Measurements from ENCODE around the gene SPHK1.
A peak's percentile ranks its signal among the peaks of the same experiment; 100 is the strongest.

SPHK1 gene

DNA sequence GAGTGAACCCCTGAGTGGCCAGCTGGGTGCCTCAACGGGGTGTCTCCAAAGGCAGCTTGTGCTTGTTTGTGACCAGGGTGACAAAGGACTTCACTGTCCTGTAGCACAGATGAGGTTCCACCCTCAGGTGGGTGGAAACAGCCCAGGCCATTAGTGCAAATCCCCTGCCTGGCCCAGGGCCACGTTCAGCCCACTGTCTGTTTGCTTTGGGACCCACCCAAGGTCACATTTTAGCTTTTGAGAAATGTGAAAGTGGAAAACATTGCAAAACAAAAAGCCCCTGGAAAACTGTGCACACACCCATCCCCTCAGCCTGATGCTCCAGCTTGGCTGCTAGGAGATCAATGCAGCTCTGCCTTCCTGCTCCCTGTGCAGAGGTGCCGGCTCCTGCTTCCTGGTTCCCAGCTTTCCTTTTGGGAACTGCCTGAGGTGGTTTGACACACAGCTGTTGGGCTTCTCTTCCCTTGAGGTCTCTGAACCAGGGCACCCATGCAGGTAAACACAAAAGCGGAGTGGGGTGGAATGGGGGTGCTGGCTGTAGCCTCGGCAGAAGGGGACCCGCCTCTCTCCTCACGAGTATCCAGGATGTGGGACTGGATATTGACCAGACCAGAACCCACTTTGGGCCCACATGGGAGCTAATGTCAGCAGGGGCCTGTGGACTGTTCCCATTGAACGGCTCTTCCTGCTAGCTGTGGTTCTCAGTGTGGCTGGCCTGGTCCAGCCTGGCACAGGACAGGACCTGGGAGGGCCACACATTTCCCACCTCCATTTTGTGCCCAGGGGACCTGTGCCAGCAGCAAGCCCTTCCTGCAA lies 7.9 kb upstream of the SPHK1 start:
- H3K27ac ChIP-seq (ENCODE audit: low read length) = no peak overlapping the region
- no peaks in the 10 kb centered on the region for H3K36me3 ChIP-seq (ENCODE audit: control insufficient read depth, insufficient read depth, low read length)
- no peaks in the 10 kb centered on the region for H3K4me1 ChIP-seq (ENCODE audit: control insufficient read depth, insufficient read depth, low read length)
- no peak overlapping the region for H3K4me3 ChIP-seq (ENCODE audit: low read length)
- no CpG with 5 or more reads among the region's 8 CpGs for WGBS (ENCODE audit: insufficient coverage, insufficient read length)
- no peaks in the 10 kb centered on the region for H3K9me3 ChIP-seq (ENCODE audit: control insufficient read depth, insufficient read depth, low read length)
- DNase-seq (ENCODE audit: low read depth, low spot score) = no peak
- H3K27me3 ChIP-seq (ENCODE audit: control insufficient read depth, insufficient read depth, low read length) = no peaks in the 10 kb centered on the region

GRCh38 chr17:76378548-76379274 lies 5.7 kb upstream of the SPHK1 start:
- Histone ChIP-seq H3K9me3 (ENCODE audit: control insufficient read depth, insufficient read depth, low read length) (no peaks in the 10 kb centered on the region), H3K4me3 (ENCODE audit: low read length) (no peak overlapping the region), H3K27me3 (ENCODE audit: control insufficient read depth, insufficient read depth, low read length) (peaks cover 3% of the 10 kb centered on the region; the same call in 1 of the 2 replicates), H3K4me1 (ENCODE audit: control insufficient read depth, insufficient read depth, low read length) (no peaks in the 10 kb centered on the region), H3K27ac (ENCODE audit: low read length) (no peak overlapping the region), H3K36me3 (ENCODE audit: control insufficient read depth, insufficient read depth, low read length) (no peaks in the 10 kb centered on the region)
- no CpG with 5 or more reads among the region's 5 CpGs for WGBS (ENCODE audit: insufficient coverage, insufficient read length)
- no peak for DNase-seq (ENCODE audit: low read depth, low spot score)

- no peak for DNase-seq (ENCODE audit: low read depth, low spot score)
- Histone ChIP-seq H3K36me3 (ENCODE audit: control insufficient read depth, insufficient read depth, low read length) (no peaks in the 10 kb centered on the region), H3K27me3 (ENCODE audit: control insufficient read depth, insufficient read depth, low read length) (peaks cover 5% of the 10 kb centered on the region; the same call in 1 of the 2 replicates), H3K4me1 (ENCODE audit: control insufficient read depth, insufficient read depth, low read length) (no peaks in the 10 kb centered on the region), H3K27ac (ENCODE audit: low read length) (no peak overlapping the region), H3K4me3 (ENCODE audit: low read length) (no peak overlapping the region), H3K9me3 (ENCODE audit: control insufficient read depth, insufficient read depth, low read length) (no peaks in the 10 kb centered on the region)
- no CpG with 5 or more reads among the region's 11 CpGs for WGBS (ENCODE audit: insufficient coverage, insufficient read length)
Observed at GRCh38 chr17:76379275-76379641, 5.2 kb upstream of the SPHK1 start.

DNA sequence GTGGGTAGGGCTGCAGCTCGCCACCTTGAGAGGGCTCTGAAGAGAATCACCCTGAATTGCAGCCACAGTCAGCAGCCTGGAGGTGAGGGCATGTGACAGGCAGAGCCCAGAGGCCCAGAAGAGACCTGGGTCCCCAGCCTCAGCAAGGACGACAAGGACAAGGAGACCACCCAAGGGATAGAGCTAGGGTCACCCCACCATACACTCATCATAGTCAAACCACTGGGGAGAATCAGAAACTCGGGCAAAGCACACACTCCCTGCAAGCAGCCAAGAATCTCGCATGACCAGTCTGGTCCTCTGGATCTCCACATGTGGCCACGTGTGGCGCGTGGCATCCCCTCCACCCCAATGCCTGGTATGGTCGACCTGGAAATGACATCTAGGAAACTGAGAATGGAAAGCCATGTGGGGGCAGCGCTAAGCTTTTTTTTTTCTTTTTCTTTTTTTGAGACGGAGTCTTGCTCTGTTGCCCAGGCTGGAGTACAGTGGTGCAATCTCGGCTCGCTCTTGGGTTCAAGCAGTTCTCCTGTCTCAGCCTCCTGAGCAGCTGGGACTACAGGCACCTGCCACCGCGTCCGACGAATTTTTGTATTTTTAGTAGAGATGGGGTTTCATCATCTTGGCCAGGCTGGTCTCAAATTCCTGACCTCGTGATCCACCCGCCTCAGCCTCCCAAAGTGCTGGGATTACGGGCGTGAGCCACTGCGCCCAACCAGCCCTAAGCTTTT lies 4.6 kb upstream of the SPHK1 start:
- DNase-seq (ENCODE audit: low read depth, low spot score) = no peak
- no peak overlapping the region for H3K27ac ChIP-seq (ENCODE audit: low read length)
- H3K9me3 ChIP-seq (ENCODE audit: control insufficient read depth, insufficient read depth, low read length) = no peaks in the 10 kb centered on the region
- no CpG with 5 or more reads among the region's 21 CpGs for WGBS (ENCODE audit: insufficient coverage, insufficient read length)
- peaks cover 8% of the 10 kb centered on the region; the same call in 1 of the 2 replicates for H3K27me3 ChIP-seq (ENCODE audit: control insufficient read depth, insufficient read depth, low read length)
- H3K36me3 ChIP-seq (ENCODE audit: control insufficient read depth, insufficient read depth, low read length) = no peaks in the 10 kb centered on the region
- H3K4me3 ChIP-seq (ENCODE audit: low read length) = no peak overlapping the region
- H3K4me1 ChIP-seq (ENCODE audit: control insufficient read depth, insufficient read depth, low read length) = no peaks in the 10 kb centered on the region

- Histone ChIP-seq H3K9me3 (ENCODE audit: control insufficient read depth, insufficient read depth, low read length) (no peaks in the 10 kb centered on the region), H3K36me3 (ENCODE audit: control insufficient read depth, insufficient read depth, low read length) (no peaks in the 10 kb centered on the region), H3K4me3 (ENCODE audit: low read length) (peak overlapping the region; percentile 74; the same call in 1 of the 2 replicates), H3K4me1 (ENCODE audit: control insufficient read depth, insufficient read depth, low read length) (peaks cover 5% of the 10 kb centered on the region; the same call in 1 of the 2 replicates), H3K27me3 (ENCODE audit: control insufficient read depth, insufficient read depth, low read length) (peaks cover 16% of the 10 kb centered on the region; the same call in 1 of the 2 replicates), H3K27ac (ENCODE audit: low read length) (no peak overlapping the region)
- WGBS (ENCODE audit: insufficient coverage, insufficient read length) = no CpG with 5 or more reads among the region's 19 CpGs
- no peak for DNase-seq (ENCODE audit: low read depth, low spot score)
Observed at GRCh38 chr17:76381633-76382350, 2.6 kb upstream of the SPHK1 start.

DNA sequence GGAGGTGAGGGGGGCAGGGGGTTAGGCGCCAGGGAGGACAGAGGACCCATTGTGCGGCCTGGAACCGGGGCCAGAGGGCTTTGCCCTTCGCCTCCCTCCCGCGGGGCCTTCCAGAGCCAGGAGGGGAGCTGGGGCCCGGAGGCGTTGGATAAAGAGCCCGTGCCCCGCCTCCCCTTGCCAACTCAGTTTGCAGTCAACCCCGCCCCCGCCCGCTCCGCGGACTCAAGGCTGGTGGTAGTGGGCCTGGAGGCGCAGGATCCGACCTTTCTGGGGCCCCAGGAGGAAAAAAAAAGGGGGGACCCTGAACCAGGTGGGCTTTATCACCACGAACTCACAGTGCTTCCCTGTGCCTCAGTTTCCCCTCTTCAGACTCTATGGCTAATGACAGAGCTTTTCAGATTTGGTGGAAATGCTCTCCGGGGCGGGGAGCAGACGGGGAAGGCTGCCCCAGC lies 2.0 kb upstream of the SPHK1 start:
- DNase-seq (ENCODE audit: low read depth, low spot score) = no peak

DNA sequence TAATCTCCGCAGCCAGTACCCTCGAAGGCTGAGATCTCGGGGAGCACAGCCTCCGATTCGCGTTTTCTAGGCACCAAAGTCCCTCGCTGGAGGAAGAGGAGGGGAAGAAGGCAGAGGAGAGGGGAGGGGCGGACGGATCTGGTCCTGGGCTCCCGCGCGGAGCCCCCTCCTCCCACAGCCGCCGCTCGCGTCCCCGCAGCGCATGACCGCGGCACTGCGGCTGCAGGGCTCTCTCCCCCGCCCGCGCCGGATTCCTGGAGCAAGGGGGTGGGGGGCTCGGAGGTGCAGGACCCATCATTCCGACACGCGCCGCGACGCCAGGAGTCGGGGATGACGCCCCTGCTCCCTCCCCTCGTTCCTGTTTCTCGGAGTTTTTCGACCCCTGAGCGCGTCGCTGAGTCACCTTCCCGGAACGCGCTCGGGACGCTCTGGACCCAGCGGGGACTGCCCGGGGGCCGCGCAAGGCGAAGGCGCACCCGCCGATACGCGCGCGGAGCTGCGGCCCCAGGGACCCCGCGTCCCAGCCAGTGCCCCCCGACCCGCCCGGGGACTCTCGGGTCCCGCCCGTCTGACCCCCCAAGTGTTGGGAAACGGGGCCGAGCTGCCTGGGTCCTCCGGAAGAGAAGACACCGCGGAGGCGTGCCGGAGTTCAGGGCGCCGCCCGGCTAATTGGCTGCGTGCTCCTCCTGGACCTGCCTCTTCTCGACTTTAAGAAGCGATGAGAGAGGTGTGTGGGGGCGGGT lies 1.4 kb upstream of the SPHK1 start:
- Histone ChIP-seq H3K9me3 (ENCODE audit: control insufficient read depth, insufficient read depth, low read length) (no peaks in the 10 kb centered on the region), H3K27me3 (ENCODE audit: control insufficient read depth, insufficient read depth, low read length) (peaks cover 16% of the 10 kb centered on the region; the same call in 1 of the 2 replicates), H3K27ac (ENCODE audit: low read length) (no peak overlapping the region), H3K36me3 (ENCODE audit: control insufficient read depth, insufficient read depth, low read length) (no peaks in the 10 kb centered on the region), H3K4me3 (ENCODE audit: low read length) (peak overlapping the region; percentile 74), H3K4me1 (ENCODE audit: control insufficient read depth, insufficient read depth, low read length) (peaks cover 5% of the 10 kb centered on the region; the same call in 1 of the 2 replicates)
- WGBS (ENCODE audit: insufficient coverage, insufficient read length) = no CpG with 5 or more reads among the region's 80 CpGs
- no peak for DNase-seq (ENCODE audit: low read depth, low spot score)

More for the DNA sequence above, 2.0 kb upstream of the SPHK1 start:
- H3K9me3 ChIP-seq (ENCODE audit: control insufficient read depth, insufficient read depth, low read length) = no peaks in the 10 kb centered on the region
- H3K36me3 ChIP-seq (ENCODE audit: control insufficient read depth, insufficient read depth, low read length) = no peaks in the 10 kb centered on the region
- H3K27ac ChIP-seq (ENCODE audit: low read length) = no peak overlapping the region
- WGBS (ENCODE audit: insufficient coverage, insufficient read length) = no CpG with 5 or more reads among the region's 21 CpGs
- H3K4me3 ChIP-seq (ENCODE audit: low read length) = peak overlapping the region; percentile 74; the same call in 1 of the 2 replicates
- H3K27me3 ChIP-seq (ENCODE audit: control insufficient read depth, insufficient read depth, low read length) = peaks cover 16% of the 10 kb centered on the region; the same call in 1 of the 2 replicates
- peaks cover 5% of the 10 kb centered on the region; the same call in 1 of the 2 replicates for H3K4me1 ChIP-seq (ENCODE audit: control insufficient read depth, insufficient read depth, low read length)

DNA sequence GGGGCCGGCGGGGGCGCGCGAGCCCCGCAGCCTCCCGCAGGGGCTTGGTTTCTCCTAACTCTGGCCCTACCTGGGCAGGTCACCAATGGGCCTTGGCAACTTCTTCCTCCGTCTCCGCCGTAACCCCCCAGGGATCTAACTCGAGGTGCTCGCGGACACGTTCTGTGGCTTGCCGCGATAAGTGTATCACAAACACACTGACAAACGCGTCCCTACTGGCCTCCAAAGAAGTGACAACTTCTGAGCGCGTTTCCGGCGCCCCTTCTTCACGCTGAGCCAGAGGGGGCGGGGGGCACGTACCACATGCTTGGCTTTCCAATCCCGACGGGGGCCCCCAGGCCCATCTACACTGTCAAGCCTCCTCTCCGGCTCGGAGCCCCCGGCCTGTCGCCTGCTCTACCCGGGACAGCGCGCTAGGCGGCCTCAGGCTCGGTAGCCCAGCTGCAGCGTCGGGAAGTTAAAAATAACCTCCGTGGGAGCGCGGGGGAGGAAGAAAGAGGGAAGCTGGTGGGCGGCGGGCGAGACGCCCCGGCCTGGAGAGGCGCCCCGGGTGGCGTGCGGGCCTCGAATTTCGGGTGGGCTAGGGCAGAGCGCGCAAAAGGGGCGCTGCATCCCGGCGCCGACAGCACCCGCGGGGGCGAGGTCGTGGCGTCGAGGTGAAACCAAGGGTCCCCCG lies 725 bp upstream of the SPHK1 start:
- H3K36me3 ChIP-seq (ENCODE audit: control insufficient read depth, insufficient read depth, low read length) = no peaks in the 10 kb centered on the region
- H3K27ac ChIP-seq (ENCODE audit: low read length) = no peak overlapping the region
- peaks cover 16% of the 10 kb centered on the region; the same call in 1 of the 2 replicates for H3K27me3 ChIP-seq (ENCODE audit: control insufficient read depth, insufficient read depth, low read length)
- H3K4me1 ChIP-seq (ENCODE audit: control insufficient read depth, insufficient read depth, low read length) = peaks cover 5% of the 10 kb centered on the region; the same call in 1 of the 2 replicates
- no CpG with 5 or more reads among the region's 65 CpGs for WGBS (ENCODE audit: insufficient coverage, insufficient read length)
- no peaks in the 10 kb centered on the region for H3K9me3 ChIP-seq (ENCODE audit: control insufficient read depth, insufficient read depth, low read length)
- H3K4me3 ChIP-seq (ENCODE audit: low read length) = peak overlapping the region; percentile 74; the same call in 1 of the 2 replicates
- no peak for DNase-seq (ENCODE audit: low read depth, low spot score)

Data from iPS DF 6.9 (cell line).